HG02571 (cell line): ENCODE data around the gene FAM13A.

Experiments
- ATAC-seq: cut with Tn5 transposase; IDR thresholded peaks from one replicate; pipeline ENCODE4 v1.9.1; 2021; ENCODE audit warnings: mild to moderate bottlenecking, moderate library complexity; ENCODE audit not compliant: unreplicated experiment

Gene FAM13A

DNA sequence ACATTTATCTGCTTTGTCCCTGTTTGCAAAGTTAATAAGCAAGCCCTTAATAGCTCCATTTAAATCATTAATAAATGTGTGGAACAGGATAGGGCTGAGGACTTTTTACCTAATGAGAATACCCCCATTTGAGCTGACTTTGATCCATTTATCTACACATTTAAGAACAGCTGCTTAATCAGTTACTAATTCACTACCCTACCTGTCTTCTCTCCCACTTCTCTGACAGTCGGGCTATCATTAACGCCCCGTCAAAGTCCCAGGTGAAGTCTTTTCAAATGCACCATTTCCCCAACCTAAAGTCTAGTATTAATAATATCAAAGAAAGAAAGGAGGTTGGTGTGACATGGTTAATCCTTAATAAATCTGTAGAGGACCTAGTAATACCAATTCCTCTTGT is 302.2 kb downstream of the FAM13A start:
- no peak for ATAC-seq

DNA sequence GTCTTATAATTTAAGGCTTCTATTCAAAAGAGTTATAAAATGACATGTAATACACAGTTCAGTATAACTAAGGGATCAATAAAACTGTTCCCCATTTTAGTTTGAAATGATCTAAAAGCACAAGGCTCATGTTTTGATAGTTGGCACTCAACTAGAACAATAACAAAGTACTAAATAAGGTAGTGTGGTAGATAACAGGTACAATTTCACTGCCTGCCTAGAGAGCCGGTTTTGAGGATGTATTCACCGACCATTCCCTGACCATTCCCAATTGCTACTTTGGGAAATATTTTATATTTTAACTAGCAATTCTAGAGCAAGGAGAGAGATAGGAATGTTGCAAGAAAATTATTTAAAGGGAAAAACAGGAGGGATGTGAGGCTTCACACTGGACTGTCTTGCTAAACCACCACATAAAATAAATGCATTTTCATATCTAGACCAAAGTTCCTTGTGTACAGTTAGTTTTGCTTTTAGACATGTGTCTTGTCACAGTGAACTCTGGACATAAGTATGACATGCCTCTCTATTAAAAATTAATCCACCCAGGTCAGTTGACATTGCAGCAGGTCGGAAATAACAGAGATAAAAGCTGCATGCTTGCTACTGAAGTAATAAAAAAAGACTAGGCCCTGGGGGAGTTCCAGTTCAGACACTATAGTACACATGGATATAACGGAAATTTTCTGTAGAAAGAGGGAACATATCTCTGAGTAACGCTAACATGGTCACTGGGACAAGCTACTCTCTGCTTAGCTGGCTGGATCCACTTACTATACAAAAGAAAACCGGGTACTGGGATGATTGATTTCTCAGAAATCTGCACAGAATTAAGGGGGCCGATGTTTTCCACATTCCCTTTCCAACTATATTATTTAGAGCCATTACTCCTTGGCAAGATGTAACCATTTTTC is 303.1 kb downstream of the FAM13A start:
- ATAC-seq = no peak

DNA sequence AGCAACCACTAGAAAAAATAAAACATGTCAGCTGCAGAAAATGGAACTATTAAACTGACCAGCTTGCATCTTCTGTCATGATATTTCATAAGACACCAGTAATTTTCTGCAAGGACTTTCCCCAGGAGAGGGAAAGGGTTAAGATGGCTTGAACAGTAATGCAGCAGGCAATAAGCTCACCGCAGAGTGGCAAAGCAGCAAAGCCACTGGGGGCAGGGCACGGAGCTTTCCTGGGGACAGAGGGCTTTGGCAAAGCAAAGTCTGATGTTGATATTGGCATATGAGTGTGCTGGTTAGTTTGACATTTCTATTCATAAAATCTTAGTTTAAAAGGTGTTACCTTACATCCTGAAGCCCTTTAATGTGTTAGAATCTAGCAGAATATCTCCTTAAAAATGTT is 304.2 kb downstream of the FAM13A start:
- no peak for ATAC-seq

DNA sequence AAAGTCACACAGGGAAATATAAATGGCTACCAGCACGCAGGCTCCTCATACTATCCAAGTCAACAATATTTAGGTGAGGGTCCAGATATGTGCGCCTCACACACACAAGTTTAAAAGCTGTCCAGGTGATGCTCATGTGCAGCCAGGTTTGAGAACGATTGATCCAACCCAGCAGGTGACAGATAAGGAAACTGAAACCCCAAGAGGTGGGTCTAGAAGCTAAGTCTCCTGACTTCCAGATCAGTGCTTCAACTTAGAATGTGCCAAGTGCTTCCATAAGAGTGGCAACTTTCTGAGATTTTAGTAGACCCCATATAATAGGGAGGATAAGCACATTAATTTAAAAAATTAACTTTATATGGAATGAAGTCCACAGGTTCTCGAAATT is 304.9 kb downstream of the FAM13A start:
- no peak for ATAC-seq

- no peak for ATAC-seq
These were observed 305.5 kb downstream of the FAM13A start for GRCh38 chr4:88751258-88752075.

GRCh38 chr4:88750369-88750768 is 306.6 kb downstream of the FAM13A start:
- no peak for ATAC-seq

- ATAC-seq = no peak
These were observed 309.6 kb downstream of the FAM13A start for GRCh38 chr4:88747351-88747750.

DNA sequence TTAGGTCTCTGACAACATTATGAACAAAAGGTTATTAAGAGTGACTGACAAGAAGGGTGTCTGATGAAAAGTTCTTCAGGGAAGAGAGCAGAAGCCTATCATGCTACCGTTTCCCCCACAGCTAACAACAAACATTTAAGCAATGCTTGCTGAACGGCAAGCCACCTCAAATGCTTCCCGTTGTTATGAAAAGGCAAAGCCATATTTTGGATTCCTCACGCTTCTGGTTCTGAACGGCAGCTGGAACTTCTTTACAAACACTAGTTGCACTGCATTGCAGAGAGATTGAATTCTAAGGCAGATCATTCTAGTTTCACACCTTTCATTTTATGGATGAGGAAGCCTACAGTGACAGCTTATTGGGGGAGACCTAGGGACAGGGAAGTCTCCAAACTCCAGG is 310.8 kb downstream of the FAM13A start:
- ATAC-seq = no peak

DNA sequence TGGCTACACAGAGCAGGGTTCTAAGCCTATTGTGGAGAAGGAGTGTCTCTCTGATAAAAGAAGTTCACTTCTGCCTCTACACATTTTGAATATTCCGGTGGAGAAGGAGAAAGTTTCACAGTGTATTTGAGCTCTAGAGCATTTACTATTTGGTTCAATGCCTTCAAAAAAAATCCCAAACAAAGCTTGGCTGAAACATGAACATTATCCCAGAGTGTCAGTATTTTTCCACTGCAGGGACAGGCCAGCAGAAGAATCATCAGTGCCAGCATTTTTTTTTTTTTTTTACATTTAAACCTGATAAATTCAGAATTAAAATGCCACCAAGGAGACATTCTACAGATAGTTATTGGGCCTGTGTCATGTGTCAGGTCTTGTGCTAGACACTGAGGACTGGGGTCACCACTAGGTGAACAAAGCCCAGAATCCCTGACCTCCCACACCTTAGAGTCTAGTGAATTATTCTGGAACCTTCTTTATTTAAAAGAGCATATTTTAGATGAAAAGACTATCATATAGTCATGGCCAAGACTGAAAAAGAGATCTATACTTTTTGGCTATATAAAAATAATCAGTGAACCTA is 311.3 kb downstream of the FAM13A start:
- ATAC-seq = no peak

GRCh38 chr4:88745175-88745574 is 311.8 kb downstream of the FAM13A start:
- ATAC-seq = no peak

DNA sequence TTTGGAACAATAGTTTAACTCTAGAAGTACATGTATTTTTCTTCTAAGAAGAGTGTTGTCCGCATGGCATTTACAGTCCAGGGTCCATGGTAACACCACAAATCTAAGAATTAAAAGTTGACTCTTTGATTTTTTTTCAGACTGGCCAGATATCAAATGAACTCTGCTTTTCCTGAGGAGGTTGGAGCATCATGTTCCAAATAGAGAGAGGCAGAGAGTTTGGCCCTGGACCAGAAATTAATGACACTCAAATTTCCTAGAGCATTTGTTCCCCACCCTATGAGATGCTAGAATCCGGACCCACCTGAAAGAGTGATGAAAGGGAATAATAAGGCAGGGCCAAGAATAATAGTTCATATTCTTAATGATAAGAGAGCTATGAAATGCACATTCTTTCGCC is 312.4 kb downstream of the FAM13A start:
- ATAC-seq = no peak

- no peak for ATAC-seq
These were observed 313.3 kb downstream of the FAM13A start for GRCh38 chr4:88743696-88744095.

- ATAC-seq = no peak
These were observed 314.4 kb downstream of the FAM13A start for GRCh38 chr4:88742561-88742960.

DNA sequence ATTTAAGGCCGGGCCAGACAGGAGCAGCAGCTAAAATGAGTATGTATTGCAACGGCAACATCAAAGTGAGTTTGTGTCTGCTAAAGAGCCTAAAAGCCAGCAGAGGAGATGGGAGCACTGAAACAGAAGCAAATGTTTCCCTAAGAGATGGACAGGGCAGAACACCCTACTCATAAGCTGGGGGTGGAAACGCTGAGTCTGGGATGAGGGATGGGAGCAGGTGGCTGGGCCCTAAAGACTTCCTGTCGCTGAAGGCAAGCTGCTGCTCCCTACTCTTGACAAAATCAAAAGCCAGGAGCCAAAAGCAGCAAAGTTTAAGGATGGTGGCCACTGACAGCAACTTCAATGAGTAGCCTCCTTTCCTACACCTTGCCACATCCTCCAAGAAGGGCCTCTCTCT is 318.8 kb downstream of the FAM13A start:
- no peak for ATAC-seq

DNA sequence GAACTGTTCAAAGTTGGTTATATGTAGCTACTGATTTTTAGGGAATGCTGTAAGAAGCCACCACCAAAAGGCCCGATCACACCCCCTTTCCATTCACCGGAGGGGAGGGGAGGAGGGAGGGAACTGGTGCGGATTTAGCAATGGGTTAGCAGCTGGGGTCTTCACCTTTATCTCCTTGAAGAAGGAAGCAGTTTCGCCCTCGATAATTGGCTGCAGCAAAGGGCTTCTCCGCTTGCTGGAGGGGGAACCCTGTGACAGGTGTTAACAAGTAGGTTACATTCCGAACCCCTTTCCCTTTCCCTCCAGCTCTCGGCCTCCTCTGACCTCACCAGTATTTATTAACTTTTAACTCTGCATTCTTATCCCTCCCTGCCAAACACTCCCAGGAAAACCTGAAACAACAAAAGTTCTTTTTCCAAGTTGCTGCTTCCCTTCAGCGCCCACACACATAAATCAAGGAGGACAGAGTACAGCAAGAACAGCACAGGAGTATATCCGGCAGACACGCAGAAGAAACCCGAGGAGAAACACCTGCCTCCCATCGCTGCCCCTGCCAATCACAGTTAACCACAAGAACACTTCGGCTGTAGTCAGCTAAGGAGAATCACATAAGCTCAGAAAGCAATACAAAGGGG is 319.6 kb downstream of the FAM13A start:
- peak; percentile 87 for ATAC-seq

- no peak for ATAC-seq
These were observed 320.7 kb downstream of the FAM13A start for GRCh38 chr4:88736264-88736663.

- no peak for ATAC-seq
These were observed 321.4 kb downstream of the FAM13A start for GRCh38 chr4:88735564-88735963.

DNA sequence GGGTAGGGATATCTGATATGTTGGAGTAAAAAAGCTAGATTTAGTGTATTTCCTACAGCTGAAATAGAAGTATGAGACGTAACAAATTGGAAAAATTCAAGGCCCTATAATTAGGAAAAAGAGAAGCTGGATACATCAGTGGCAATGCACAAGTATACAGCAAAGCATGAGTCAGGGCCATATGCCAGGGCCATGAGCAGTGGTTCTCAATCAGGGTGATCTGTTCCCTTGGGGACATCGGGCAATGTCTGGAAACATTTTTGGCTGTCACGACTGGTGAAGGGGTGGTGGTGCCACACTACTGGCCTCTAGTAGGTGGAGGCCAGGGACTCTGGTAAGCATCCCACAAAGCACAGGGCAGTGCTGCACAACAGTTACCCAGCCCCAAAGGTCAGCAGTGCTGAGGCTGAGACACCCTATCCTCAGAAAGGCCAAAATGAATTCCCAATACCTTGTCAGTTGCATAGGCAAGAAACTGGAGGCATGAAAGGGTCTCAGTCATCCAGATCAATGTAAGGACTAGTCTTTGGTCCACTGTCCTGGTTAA is 322.5 kb downstream of the FAM13A start:
- ATAC-seq = no peak

DNA sequence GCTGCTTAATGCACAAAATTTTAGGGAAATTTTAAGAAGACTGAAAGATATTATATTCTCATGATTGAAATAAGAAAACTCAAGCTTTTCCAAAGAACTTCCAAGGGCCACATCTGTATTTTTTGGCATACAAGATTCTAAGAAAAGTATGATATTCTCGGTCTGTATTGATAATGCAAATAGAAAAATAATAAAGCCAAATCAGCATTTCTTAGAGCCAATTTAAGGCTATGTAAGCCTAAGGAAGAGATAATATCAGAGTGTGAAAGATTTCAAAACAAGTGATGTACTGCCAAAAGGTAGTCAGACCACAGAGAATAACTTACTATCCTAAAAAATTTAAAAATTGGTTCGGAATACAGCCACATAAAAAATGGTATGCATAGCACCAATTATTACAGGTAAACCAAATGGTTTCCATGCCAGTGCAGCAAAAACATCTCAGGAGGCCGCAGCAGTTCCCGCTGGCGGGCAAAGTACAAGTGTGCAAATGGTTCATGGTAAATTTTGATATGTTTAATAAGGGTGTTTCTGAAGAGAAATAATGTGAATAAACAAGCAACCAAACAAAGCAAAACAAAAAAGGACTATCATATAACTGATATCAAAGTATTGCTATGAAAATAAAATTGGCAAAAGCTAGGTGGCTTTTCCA is 324.1 kb downstream of the FAM13A start:
- ATAC-seq = no peak

- no peak for ATAC-seq
These were observed 325.6 kb downstream of the FAM13A start for GRCh38 chr4:88731381-88731780.
